Upper lobe of left lung (tissue), 6 donors: ENCODE data around the gene FAP. TPM values are rescaled to one million over a fixed set of nuclear protein-coding genes. Genes with fewer than 3 reads are reported as not detected.
A peak's percentile ranks its signal among the peaks of the same experiment; 100 is the strongest.

Experiments used
- ATAC-seq, 2 donors: fragments of 200-7000 bp; cut with Tn5 transposase; one replicate each; pipeline ENCODE4 v1.9.1; 2022; ENCODE audit warnings: mild to moderate bottlenecking in 2 of 2, moderate library complexity in 2 of 2; ENCODE audit not compliant: low FRiP score in 2 of 2
- DNase-seq, 2 donors: peaks; one replicate each; pipeline ENCODE4 v3.0.0-alpha.2; 2019 to 2020
- H3K27ac ChIP-seq, 4 donors: fragments of 200-600 bp; sonication (generic); one replicate each; pipeline ENCODE4 v1.5.1; 2016 to 2019
- H3K27me3 ChIP-seq, 4 donors: fragments of 200-600 bp; sonication (generic); one replicate each; pipeline ENCODE4 v1.5.1; 2017 to 2019
- H3K36me3 ChIP-seq, 4 donors: fragments of 200-600 bp; sonication (generic); one replicate each; pipeline ENCODE4 v1.5.1; 2016 to 2019
- H3K4me1 ChIP-seq, 4 donors: fragments of 200-600 bp; sonication (generic); one replicate each; pipeline ENCODE4 v1.5.1; 2018 to 2019
- H3K4me3 ChIP-seq, 4 donors: fragments of 200-600 bp; sonication (generic); one replicate each; pipeline ENCODE4 v1.5.1; 2017 to 2019; ENCODE audit warnings: mild to moderate bottlenecking in 2 of 4, moderate library complexity in 1 of 4
- H3K9me3 ChIP-seq, 4 donors: fragments of 200-600 bp; sonication (generic); one replicate each; pipeline ENCODE4 v1.5.1; 2018 to 2019
- EP300 ChIP-seq, 4 donors: sonication (generic); formaldehyde crosslinking; IDR thresholded peaks; one replicate each; pipeline ENCODE4 v1.5.1; 2017; ENCODE audit warnings: antibody characterized with exemption in 4 of 4, control low read depth in 2 of 4
- POLR2A ChIP-seq, 4 donors: fragments of 450-650 bp; IDR thresholded peaks; one replicate each; pipeline ENCODE4 v1.5.1; 2016 to 2017; ENCODE audit warnings: antibody characterized with exemption in 4 of 4, mild to moderate bottlenecking in 2 of 4
- POLR2AphosphoS5 ChIP-seq, 2 donors: sonication (generic); formaldehyde crosslinking; IDR thresholded peaks; one replicate each; pipeline ENCODE4 v1.5.1; 2017; ENCODE audit warnings: antibody characterized with exemption in 2 of 2
- WGBS, 2 donors: methylation state at CpG; one replicate each; pipeline ENCODE4 v1.1.5; 2017 to 2018; 5-methylcytosine and 5-hydroxymethylcytosine counted together
- total RNA-seq, 6 donors: library from RNA; depleted of rRNA in 4 of 6; stranded (reverse); fragments of >200 nt in 4 of 6; gene quantifications; one replicate each; pipeline versions ENCODE4 v1.1.0 to v1.2.1, GENCODE V29; 2016 to 2021
- TF ChIP-seq, protein P1 (sequence below), 6 experiments: fragments of 450-650 bp in 4 of 6; fragments of 200-600 bp in 2 of 6; sonication (generic) in 2 of 6; IDR thresholded peaks; one replicate each; pipeline ENCODE4 v1.5.1; 2016 to 2019; ENCODE audit warnings: antibody characterized with exemption in 6 of 6
- donor health status: DM: no; HTN: no; CAD: no; lungs with moderate emphysema.
- donor health status: DM: no; HTN: yes; CAD: no; lungs with severe emphysema.

Gene FAP
- total RNA-seq, 6 donors from 2014 or later = 1.2 to 7.3 (median 3.1) TPM

DNA sequence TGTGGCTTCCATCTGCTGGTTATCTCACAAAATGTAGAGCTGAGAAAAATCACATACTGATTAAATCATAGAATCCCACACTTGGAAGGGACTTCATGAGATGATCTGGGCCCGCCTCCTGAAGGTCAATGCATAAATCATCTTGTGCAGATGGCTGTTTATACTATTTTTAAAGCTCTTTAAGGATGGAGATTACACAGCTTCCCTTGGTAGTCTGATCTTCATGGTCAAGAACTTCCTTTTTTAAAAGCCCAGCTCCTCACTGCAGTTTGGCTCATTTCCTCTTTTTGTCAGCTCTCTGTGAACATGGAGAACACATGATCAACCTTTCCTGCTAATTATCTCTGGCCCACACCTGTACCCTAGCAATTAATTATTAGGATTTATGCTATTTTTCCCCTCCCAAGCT lies 117.1 kb downstream of the FAP start:
- Histone ChIP-seq H3K27ac (no peak overlapping the region), H3K4me3 (no peak overlapping the region), H3K36me3 (no peaks in the 10 kb centered on the region), H3K27me3 (no peaks in the 10 kb centered on the region), H3K4me1 (no peaks in the 10 kb centered on the region), H3K9me3 (peaks cover 0 to 3% (median 0%) of the 10 kb centered on the region in 4 donors)
- WGBS, 2 donors = 44% methylated on average over 1 of the region's 1 CpG
- peak in 1 of 2 donors; percentile 67 for ATAC-seq
- TF ChIP-seq POLR2AphosphoS5 (IDR thresholded peaks at IDR 0.05) (no peak), EP300 (IDR thresholded peaks at IDR 0.05) (no peak), POLR2A (IDR thresholded peaks at IDR 0.05) (no peak)
- TF ChIP-seq, protein P1, sequence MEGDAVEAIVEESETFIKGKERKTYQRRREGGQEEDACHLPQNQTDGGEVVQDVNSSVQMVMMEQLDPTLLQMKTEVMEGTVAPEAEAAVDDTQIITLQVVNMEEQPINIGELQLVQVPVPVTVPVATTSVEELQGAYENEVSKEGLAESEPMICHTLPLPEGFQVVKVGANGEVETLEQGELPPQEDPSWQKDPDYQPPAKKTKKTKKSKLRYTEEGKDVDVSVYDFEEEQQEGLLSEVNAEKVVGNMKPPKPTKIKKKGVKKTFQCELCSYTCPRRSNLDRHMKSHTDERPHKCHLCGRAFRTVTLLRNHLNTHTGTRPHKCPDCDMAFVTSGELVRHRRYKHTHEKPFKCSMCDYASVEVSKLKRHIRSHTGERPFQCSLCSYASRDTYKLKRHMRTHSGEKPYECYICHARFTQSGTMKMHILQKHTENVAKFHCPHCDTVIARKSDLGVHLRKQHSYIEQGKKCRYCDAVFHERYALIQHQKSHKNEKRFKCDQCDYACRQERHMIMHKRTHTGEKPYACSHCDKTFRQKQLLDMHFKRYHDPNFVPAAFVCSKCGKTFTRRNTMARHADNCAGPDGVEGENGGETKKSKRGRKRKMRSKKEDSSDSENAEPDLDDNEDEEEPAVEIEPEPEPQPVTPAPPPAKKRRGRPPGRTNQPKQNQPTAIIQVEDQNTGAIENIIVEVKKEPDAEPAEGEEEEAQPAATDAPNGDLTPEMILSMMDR (IDR thresholded peaks at IDR 0.05) = no peak
- no peak for DNase-seq

DNA sequence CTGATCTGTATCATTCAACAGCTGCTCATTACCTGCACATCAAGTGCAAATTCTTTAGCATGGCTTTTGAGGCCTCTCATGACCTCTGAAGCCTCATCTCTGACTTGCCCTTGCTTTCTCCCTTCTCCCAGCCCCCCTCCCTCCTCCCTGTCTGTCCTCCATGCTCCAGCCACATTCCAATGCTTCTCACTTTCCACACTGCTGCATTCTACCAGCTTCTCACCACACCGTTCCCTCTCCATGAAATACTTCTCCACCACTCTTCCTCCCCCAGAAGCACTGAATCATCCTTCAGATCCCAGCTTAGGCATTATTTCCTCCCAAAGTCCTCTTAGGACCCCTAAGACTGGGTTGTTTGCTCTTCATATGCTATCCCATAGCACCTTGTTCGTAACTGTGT lies 118.1 kb downstream of the FAP start:
- no peak for DNase-seq
- H3K9me3 ChIP-seq = no peaks in the 10 kb centered on the region

DNA sequence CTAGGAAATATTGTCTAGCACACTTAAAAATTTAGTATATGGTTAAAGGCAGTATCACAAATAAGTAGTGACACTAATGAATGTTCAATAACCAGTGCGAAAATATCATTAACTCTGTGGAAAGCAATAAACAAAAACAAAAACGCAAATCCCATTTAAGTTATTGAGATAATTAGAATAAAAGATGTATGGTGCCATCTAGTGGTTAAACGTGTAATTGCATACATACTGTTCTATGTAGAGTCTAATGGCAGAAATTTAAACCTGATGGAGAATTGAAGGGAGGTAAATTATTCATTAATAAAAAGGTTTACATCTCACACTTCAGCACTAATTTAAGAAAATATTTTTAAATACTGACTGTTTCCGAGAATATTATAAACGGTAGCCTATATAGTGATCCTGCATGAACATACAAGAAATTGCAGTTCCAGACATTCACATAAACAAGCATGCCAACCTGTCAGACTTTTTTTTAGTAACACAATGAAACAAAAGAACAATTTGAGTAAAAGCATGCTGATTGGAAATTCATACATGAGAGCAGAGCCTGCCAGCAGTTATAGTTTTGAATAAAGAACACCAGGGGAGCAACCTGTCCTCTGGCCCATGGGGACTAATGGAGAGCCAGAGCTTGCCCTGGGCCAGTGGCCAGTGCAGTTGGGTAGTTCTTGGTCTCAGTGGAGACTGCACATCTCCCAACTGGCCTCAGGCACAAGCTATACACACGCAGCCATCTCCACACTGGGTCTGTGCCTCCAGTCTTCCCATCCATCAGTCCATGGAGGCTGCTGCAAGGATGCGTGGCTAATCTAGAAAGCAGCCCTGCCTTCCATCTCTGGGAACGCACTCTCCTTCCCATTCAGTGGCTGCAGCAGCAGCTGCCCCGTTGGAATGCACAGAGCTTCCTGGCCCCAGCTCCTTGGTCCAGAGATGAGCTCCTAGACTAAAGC lies 119.2 kb downstream of the FAP start:
- no peak overlapping the region for H3K4me3 ChIP-seq
- 36 to 42% methylated on average over 9 of the region's 9 CpGs for WGBS, 2 donors
- DNase-seq (peak in 1 of 2 donors; percentile 0), ATAC-seq (peak in 1 of 2 donors; percentile 79)
- H3K27ac ChIP-seq = no peak overlapping the region
- H3K36me3 ChIP-seq = no peaks in the 10 kb centered on the region
- H3K4me1 ChIP-seq = peaks cover 0 to 8% (median 5%) of the 10 kb centered on the region in 4 donors
- no peaks in the 10 kb centered on the region for H3K27me3 ChIP-seq
- H3K9me3 ChIP-seq = no peaks in the 10 kb centered on the region
- TF ChIP-seq, protein P1 (IDR thresholded peaks at IDR 0.05) = peak; percentile 61 to 78 (median 72)
- TF ChIP-seq POLR2AphosphoS5 (IDR thresholded peaks at IDR 0.05) = no peak

More for the DNA sequence above, 118.1 kb downstream of the FAP start:
- Histone ChIP-seq H3K4me3 (no peak overlapping the region), H3K36me3 (no peaks in the 10 kb centered on the region), H3K4me1 (no peaks in the 10 kb centered on the region), H3K27ac (no peak overlapping the region), H3K27me3 (no peaks in the 10 kb centered on the region)
- 87 to 95% methylated on average over 2 of the region's 2 CpGs for WGBS, 2 donors
- TF ChIP-seq, protein P1 (IDR thresholded peaks at IDR 0.05) = no peak
- no peak for TF ChIP-seq EP300 (IDR thresholded peaks at IDR 0.05)
- no peak for TF ChIP-seq POLR2A (IDR thresholded peaks at IDR 0.05)
- no peak for TF ChIP-seq POLR2AphosphoS5 (IDR thresholded peaks at IDR 0.05)
- no peak for ATAC-seq

Other genes starting within 250 kb of the FAP start
- 10 to 100 TPM; 16.4 to 77.3 (median 27.5) TPM for gene DPP4, start 169.2 kb downstream of the FAP start, total RNA-seq
- under 1 TPM in 1 of 6 donors, not detected in 5; 0.23 TPM for gene GCG, start 91.2 kb downstream of the FAP start, total RNA-seq
- 10 to 100 TPM; 21.0 to 47.2 (median 28.5) TPM for gene IFIH1, start 75.2 kb upstream of the FAP start, total RNA-seq
- 100 to 1,000 TPM in 1 of 6 donors, 10 to 100 TPM in 5; 12.7 to 101 (median 38.1) TPM for gene GCA, start 100.7 kb upstream of the FAP start, total RNA-seq